Measurements from ENCODE around the gene PJVK.
"Not testable (repeated sequence)": the region's sequence is repeated elsewhere in the genome, so short reads cannot be mapped to it uniquely, and the experiment has no call there.

PJVK gene

DNA sequence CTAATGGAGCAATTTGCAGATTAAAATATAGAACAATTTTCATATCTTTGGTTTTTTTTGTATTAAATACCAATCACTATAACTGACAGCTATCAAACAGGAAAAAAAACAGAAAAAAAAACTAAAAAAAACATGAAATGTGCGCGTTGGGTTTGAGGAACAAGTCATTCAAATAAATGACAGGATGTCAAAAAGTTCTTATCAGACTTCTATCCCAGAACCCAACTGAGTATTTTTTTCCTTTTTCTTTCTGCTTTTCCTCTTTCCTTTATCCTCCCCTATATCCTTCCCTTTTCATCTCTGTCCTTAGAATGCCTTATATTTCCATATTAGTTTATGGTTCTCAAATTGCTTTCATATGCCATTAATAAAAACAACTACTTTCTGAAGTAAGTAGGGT is 14.5 kb upstream of the PJVK start:
- DNase-seq, result no peak

DNA sequence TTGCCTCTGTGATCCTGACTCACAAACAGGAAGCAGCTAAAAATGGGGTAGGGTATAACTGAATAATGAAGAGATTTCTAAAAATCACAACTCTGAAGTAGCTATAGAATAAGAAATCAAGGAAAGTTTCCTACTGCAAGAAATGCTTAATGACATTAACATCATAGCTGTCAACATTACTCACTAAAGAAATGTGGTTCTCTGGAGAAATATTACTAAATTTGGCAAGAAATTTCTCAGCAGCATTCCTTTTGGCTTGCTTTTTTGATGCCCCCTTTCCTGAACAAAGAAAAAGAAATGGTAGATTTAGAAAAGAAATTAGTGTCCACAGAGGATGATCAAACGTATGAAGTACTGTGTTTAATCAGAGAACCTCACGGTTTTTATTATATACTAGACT is 9.8 kb upstream of the PJVK start:
- DNase-seq, result no peak

DNA sequence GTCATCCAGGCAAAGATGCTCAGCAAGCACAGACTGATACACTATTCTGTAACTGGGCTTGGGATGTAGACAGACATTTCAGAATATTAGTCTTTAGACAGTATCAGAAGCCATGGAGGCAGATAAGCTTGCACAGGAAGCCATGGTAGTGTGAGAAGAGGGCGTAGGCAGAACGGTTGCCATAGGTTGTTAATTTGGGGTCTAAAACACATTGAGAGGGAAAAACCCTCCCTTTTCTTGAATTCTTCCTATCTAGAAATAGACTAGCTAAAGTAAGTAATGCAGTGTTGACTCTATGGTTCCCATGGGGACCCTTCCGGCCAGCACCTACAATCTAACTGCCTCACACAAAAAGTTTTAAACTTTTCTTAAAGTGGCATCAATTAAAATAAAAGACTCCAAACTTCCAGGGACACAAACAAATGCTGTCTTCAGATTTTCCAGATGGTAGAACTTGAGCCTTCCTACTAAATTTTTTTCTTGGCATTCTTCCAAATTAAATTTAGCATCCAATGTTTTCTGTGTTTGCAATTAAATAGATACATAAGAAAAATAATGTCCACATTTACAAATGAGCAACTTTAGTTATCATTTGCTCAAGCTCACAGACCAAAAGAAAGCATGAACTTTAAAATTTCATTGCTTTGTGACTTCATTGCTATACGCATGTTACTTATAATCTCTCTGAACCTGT is 2.1 kb upstream of the PJVK start:
- DNase-seq, result no peak

DNA sequence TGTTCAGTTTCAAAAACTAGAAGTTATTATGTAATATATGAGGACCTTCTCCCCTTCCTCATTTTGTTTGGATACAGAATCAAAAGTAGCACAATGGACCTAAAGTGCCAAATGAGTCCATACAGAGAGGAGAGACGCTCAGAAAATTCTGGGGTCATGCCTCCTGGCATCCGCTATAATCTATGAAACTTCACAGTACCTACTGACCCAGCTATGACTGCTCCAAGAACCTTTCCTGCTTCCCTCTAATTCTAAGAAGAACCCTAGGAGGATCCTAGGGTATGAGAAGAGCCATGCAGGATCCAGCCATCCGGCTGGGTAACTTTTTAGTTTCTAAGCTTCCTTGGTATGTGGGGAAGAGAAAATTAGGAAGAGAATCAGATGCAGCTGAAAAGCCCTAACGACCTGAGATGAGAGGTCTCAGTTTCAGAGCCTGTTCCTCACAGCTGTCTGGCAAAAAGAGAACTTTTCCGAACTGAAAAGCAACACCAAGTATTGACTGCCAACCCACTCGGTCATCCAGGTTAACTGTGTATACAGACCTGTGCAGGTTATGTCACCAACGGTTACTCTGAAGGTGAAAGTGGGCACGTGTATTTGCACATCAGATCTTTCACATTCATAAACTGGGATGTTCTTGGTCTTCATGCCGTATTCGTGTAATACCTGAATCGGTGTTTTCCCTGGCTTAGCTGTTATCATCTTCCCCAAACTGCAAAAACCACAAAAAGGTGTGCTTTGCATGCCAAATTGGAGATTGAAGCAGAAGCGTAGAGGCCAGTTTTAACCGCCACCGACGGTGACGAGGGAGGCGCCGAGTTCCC is 1.3 kb upstream of the PJVK start:
- DNase-seq, result no peak

DNA sequence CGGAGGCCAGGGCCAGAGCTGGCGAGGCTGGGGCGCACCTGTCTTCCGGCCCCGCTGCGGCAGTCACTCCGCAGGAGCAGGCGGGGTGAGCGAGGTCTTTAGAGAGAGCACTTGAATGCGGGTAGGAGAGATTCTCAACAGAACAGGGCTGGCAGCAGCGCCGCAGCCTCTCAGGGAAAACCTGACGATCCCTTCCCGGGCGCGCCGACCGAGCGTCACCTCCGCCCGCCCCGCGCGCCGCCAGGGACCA is 729 bp upstream of the PJVK start:
- DNase-seq, result peak; percentile 74

DNA sequence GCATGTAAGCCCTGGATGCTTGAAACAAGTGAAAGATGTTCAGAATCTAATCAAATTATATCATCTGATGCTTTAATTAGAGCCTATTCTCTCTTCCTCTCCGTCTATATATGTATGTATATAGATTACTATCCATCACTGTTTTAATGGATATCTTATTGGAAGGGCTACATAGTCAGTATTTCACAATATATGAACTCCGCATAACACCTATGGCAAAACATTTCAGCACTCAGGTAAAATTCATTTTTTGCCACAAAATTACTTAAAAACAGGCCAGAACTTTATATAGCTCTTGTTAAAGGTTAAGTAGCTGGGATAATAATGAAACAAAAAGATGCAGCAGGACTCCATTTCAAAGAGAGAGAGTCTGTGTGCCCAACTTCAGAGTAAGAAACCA is 1.2 kb downstream of the PJVK start:
- no peak for DNase-seq

DNA sequence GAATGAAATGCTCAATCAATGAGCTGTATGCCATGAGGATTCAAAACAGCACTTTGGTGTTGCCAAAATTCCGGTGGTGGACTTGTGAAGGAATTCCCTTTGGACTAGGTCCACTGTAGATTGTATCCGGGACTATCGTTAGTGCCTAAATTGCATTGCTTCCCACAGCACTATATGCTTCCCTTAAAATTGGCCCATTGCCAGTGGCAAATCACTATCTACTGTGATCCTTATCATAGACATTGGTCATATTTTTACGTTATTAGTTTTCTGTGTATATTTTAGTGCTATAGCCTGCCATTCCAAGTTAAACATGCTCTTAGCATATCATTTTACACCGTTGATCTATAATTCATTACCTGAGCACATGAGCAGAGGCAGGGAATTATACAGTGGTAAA is 1.7 kb downstream of the PJVK start:
- DNase-seq, result no peak

DNA sequence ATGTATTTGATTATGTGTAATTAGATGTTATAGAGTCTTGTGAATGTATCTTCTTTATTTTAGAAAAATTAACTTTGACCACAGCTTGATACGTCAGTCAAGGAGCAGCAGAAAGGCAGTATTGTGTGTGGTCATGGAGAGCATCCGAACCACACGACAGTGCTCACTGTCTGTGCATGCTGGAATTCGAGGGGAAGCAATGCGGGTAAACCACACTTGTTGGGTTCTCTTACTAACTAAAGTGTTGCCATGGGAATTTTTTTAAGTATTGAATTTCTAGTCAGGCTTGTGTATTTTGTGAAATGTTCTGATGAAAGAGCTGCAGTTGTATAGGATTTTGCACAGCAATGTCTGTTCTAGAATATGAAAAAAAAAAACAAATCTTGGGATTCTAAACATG is 4.8 kb downstream of the PJVK start:
- no peak for DNase-seq

DNA sequence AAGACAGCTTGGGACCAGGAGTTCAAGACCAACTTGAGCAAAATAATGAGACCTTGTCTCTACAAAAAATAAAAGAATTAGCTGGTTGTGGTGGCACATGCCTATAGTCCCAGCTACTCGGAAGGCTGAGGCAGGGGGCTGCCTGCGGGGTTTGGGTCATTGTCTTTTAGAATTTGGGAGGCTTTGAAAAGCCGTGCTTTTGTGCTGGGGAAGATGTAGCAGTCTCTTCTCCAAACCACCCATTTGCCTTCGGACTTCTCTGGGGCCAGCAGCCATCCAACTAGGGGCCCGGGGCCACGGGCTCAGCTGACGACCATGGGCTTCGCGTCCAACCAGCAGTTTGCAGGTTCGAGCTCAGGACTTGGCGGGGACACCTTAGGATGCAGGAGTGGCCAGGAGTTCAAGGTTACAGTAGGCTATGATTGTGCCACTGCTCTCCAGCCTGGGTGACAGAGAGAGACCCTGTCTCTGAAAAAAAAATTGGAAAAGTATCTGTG is 6.3 kb downstream of the PJVK start:
- DNase-seq, result no peak

DNA sequence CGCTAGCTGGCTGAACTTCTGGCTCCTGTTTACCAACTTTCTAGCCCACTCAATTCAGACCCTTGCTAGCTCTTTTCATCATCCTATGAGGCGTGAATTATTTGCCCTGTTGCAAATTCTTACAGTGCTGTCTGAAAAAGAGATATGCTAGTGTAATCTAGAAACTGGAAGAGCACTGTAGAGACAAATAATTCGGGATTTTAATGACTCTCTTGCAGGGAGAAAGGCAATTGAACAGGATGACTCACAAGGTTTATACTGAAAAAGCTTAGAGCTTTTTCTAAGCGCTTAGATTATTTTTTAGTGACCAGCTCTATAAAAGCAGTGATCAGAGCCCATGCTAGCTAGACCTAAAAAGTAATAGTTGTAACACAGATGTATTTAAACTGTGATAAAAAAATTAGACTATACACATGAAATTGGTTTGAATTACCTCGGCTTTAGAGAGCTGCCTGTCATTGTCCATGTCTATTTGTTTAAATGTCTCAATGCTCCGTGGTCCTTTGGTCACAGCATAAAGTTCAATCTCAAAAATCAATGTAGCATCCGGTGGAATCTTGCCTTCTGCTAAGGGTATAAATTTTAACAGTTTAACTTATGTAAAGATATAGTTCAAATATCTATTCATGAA is 18.2 kb downstream of the PJVK start:
- no peak for DNase-seq

DNA sequence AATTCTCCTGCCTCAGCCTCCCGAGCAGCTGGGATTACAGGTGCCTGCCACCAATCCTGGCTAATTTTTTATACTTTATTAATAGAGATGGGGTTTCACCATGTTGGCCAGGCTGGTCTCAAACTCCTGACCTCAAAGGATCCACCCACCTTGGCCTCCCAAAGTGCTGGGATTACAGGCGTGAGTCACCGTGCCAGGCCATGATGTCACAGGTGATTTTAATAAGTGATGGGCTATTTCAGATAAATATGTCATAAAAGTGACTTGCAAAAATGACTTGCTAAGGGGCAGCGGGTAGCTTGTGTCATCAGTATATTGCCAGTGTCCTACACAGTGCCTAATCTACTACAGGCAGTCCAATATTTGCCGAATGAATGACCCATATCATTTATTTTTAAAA is 20.1 kb downstream of the PJVK start:
- DNase-seq, result not testable (repeated sequence)

DNA sequence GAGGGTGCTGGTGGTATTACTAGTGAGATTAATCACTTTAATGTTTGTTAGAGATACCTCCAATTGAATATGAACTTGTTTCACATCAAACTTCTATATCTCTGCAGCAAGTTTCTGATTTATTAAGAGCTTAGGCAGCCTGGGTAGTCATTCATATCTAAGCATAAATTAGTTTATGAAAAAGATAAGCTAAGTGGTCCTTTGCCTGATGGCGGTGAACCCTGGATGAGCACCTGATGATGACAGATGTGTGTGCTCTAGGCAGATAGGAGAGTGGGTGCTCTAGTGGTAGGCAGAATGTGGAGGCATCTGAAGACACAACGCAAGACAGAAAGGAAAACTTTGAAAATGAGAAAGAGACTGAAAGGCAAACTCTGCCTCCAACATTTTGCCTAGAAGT is 22.2 kb downstream of the PJVK start:
- DNase-seq, result no peak

DNA sequence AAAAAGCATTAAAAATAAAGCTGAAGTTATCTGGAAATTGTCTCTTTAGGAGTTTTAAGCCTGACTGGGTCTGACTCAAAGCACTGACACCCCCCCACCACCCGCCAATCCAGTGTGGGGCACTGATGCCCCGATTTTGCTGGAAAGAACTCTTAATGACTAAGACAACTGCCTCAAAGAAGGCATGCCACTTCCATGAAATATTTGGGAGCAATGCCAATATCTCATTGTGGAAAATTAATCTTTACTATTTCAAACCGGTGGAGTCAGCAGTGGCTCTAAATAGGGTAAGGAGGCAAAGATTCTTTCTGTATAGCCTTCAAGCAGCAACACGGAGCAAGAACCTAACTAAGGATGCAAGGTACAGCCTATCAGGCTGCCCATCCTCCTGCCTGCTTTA is 22.8 kb downstream of the PJVK start:
- DNase-seq, result no peak

DNA sequence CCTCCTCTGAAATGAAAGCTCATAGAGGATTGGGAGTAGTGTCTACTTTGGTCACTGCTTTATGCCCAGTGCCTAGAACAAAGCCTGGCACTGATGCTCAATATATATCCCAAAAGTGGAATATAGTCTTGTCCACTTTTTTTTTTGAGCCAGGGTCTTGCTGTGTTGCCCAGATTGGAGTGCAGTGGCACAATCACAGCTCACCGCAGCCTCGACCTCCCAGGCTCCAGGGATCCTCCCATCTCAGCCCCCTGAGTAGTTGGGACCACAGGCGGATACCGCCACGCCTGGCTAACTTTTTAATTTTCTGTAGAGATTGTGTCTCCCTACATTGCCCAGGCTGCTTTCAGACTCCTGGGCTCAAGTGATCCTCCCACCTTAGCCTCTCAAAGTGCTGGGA is 23.4 kb downstream of the PJVK start:
- no peak for DNase-seq

DNA sequence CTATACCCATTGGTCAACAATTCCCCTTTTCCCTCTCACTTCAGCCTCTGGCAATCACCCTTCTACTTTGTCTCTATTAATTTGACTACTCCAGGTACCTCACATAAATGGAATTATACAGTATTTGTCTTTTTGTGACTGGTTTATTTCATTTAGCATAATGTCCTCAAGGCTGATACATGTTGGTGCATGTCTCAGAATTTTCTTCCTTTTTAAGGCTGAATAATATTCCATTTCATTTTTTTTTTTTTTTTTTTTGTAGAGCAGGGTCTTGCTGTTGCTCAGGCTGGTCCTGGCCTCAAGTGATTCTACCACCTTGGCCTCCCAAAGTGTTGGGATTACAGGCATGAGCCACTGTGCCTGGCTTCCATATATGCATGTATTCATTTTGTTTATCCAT is 25.3 kb downstream of the PJVK start:
- no peak for DNase-seq

DNA sequence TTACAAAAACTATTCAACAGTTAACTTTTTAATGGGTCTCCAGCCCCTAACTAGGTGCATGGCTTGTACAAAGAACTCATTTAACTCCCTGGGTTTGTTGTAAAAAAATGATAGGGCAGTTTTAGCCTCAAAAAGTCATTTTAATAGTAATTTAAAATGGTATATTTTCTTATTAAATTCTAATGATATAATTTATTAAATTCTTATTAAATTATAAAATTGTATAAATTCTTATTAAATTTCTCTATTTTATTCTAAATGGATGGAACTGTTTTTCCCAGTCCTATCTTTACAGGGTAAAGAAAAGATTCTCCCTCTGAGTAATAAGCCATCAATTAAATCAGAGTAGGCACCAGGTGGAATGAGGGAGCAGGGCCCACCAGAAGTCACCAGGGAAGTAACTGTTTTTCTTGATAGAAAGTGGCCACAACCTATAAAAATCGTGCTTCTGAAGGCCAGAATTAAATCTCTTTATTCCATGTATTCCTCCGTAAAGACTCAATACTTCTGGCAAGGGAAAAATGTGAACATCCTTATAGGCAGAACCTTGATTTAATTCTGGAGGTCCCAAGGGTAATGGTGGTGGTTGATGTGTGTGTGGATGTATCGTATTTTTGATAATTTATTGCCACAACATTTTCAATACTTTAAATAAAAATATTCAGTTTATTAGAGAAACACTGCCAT is 26.4 kb downstream of the PJVK start:
- DNase-seq, result no peak

DNA sequence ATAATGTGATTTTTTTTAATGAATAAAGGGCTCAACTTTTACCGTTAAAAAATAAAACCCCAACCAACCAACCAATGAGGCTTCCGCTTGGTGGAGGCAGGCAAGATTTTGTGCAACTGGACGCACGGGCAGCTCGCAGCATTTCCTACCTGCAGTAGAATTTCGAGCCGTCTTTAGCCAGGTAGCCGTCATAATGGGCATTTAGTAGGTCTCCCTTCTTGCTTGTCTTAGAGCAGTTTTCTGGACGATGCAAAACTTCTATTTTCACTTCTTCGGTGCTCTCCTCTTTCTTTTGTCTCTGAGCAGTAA is 26.9 kb downstream of the PJVK start:
- no peak for DNase-seq

DNA sequence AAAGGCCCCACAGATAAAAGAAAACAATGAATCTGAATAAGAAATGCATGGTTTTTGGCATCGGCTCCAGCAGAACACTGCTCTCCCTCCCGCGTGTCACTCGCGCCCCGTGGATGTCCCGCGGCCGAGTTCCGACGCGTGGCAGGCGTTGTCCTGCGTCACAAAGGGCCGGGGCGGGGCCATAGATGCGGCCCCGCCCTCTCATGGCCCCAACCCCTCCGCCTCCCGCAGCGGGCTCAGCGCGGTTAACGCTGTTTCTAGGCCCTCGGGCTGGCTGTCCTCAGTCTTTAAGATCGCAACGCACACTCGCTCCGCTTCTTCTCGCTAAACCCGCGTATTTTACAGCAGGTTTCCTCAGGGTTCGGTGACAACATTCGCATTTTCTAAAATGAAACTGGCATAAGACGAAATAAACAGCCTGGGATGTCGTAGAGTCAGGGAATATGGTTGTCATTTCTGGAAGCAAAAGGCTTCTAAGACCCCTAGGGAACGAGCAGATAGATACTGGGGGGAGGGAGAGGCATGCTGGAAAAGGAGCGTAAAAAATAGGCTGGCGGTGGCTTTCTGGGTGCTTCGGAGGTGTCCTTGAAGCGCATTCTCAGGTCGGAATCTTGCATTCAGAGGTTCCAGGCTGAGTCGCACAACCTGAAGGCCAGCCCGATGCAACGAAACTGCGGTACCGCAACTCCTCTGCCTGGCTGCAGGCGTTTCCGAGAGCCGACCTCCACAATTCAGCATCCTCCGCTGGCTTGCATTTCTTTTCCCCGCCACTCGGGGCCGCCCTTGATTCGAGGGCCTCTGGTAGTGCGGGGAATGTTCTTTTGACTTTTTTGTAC is 27.5 kb downstream of the PJVK start, which contains the start of gene FKBP7:
FKBP7 (minus strand) TSS at position 162 of the 836 bp plus-strand sequence; CDS start at position 61, 101 bp downstream.
- DNase-seq, result peak; percentile 65

DNA sequence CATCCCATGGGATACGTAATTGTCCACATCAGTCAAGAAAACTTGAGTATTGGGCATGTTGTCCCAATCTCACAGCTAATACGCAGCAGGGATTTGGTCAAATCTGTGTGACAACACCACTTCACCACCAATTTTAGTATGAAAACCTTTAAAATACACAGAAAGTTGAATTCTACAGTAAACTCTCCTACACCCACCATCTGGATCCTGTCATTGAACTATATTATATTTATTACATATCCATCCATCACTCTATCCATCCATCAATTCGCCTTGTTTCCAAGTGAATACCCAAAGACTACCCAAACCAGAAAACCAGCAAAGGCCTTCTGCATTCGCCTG is 28.1 kb downstream of the PJVK start:
- no peak for DNase-seq

DNA sequence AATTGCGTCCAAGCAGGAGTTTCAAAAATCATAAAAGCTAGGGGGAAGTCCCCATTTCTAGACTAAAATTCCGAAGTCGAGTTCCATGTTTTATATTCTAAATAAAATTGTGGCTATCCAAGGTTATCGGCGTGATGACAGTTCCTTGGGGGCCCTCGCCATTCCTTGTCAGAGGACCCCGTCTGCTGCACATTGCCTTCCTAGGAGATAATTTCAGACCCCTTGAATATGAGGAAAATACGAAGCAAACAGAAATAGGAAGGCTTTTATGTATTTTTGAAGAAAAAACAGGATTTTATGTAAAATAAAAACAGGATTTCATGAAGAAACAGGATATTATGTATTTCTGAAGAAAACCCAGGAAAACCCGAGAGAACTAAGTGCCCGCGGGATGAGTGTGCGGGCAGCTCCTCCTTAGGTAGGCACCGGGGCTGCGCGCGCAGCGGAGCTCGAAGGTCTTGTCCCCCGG is 28.6 kb downstream of the PJVK start:
- DNase-seq, result no peak

DNA sequence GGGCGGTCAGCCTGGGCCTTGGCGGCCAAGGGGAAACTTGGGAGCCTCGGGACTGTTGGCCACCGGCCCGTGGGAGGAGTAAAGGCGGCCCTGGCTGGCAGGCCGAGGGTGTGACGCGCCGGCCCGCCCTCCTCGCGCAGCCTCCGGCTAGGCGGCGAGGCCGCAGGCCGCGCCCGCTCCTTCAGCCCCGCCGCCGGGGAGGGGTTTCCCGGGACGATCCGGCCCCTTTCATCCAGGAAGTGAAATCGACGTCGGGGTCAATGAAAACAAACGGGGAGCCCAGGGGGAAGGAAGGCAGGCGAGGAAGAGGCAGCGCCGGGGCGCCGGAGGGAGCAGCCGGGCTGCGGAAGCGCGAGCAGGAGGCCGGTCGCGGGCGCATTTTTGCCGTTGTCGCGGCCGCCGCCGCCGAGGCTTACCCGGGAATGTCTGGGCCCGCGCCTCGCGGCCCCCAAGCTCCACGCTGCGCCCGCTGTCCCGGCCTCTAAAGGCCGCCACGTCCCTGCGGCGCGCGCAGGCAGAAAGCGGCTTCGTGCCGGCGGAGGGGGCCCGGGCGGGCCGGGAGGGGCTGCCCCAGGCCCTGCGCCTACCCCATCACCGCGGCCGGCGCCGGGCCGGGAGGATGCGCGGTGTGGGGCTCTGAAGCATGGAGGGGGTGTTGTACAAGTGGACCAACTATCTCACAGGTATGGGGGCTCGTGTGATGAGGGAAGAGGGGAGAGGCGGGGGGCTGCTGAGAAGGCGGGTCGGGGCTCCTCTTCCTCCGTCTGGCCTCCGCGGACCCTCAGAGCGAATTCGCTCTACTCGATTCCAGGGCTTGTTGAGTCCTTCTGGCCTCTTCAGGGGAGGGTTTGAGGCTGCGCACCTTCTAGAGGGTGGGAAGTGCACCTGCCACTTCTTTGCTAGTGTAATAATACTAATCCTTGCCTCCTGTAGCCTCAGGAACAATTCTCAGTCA is 29.3 kb downstream of the PJVK start, which contains the start of gene PLEKHA3:
PLEKHA3 (plus strand) TSS at position 231 of the 955 bp plus-strand sequence; CDS start at position 644, 413 bp downstream.
- peak; percentile 87 for DNase-seq

Measured in DMS153 (cell line).